ENCODE measurements around the gene CEP112.

Gene CEP112

DNA sequence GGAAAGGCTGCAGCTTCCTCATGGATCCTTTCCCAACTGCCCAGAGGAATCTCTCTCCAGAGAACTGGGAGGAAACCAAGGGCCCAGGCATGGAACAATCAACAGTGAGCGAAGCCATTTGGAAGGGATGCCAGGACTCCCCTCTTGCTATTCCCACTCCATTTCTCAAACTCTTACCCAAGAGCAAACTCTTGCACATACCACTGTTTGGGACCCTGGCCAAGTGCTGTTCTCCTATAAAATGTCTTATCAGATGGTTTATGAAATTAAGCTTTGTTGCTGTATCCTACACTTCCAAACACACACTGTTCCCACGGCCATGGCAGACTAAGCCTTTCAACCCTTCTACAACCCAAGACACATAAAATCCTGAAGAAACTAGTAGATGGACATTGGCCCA is 582.2 kb downstream of the CEP112 start:
- Histone ChIP-seq H3K79me2 (ENCODE audit: insufficient read depth, low read length) (no peaks in the 10 kb centered on the region), H3F3A (ENCODE audit: insufficient read depth) (no peaks in the 10 kb centered on the region), H3K9me3 (ENCODE audit: insufficient read depth, low read length) (no peaks in the 10 kb centered on the region), H3K4me3 (ENCODE audit: insufficient read depth, low read length, poor library complexity, severe bottlenecking) (no peak overlapping the region), H3K27ac (ENCODE audit: low read depth, low read length) (no peak overlapping the region), H4K20me1 (ENCODE audit: low read depth, low read length) (no peaks in the 10 kb centered on the region), H3K36me3 (ENCODE audit: low read length) (no peaks in the 10 kb centered on the region), H2AFZ (ENCODE audit: low read depth, low read length, severe bottlenecking) (no peak overlapping the region), H3K9me2 (replicated peaks; ENCODE audit: insufficient read depth, low read length) (no peaks in the 10 kb centered on the region), H3K27me3 (ENCODE audit: low read length) (no peaks in the 10 kb centered on the region), H3K9ac (ENCODE audit: low read length) (no peak overlapping the region), H3K4me2 (ENCODE audit: low read depth, low read length, poor library complexity, severe bottlenecking) (no peak overlapping the region)
- TF ChIP-seq EZH2phosphoT487 (conservative IDR thresholded peaks at IDR 0.05; ENCODE audit: low read length), result no peak
- TF ChIP-seq, protein P1, sequence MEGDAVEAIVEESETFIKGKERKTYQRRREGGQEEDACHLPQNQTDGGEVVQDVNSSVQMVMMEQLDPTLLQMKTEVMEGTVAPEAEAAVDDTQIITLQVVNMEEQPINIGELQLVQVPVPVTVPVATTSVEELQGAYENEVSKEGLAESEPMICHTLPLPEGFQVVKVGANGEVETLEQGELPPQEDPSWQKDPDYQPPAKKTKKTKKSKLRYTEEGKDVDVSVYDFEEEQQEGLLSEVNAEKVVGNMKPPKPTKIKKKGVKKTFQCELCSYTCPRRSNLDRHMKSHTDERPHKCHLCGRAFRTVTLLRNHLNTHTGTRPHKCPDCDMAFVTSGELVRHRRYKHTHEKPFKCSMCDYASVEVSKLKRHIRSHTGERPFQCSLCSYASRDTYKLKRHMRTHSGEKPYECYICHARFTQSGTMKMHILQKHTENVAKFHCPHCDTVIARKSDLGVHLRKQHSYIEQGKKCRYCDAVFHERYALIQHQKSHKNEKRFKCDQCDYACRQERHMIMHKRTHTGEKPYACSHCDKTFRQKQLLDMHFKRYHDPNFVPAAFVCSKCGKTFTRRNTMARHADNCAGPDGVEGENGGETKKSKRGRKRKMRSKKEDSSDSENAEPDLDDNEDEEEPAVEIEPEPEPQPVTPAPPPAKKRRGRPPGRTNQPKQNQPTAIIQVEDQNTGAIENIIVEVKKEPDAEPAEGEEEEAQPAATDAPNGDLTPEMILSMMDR (IDR thresholded peaks at IDR 0.05; ENCODE audit: insufficient read depth, low read length, poor library complexity, severe bottlenecking), result no peak

DNA sequence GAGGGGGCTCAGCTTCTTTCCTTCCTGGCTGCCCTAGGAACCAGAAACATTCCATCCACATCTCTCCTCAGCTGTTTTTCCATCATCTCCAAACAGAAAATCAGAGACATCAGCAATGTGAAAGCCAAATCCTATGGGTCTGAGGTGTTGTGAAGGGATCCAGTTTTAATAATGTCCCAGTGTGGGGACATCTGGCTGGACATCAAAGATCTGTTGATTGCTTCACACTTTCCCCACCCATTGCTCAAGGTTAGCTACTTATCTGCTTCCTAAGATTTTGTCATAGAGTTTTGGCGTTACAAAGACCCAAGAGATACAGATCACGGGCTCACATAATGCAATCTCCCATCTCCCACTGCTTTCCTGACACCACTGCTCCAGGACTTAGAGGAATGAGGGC is 582.6 kb downstream of the CEP112 start:
- H3F3A ChIP-seq (ENCODE audit: insufficient read depth), result no peaks in the 10 kb centered on the region
- H3K36me3 ChIP-seq (ENCODE audit: low read length), result no peaks in the 10 kb centered on the region
- no peaks in the 10 kb centered on the region for H3K9me3 ChIP-seq (ENCODE audit: insufficient read depth, low read length)
- no peaks in the 10 kb centered on the region for H3K79me2 ChIP-seq (ENCODE audit: insufficient read depth, low read length)
- TF ChIP-seq EZH2phosphoT487 (conservative IDR thresholded peaks at IDR 0.05; ENCODE audit: low read length), result no peak
- TF ChIP-seq, protein P1 (IDR thresholded peaks at IDR 0.05; ENCODE audit: insufficient read depth, low read length, poor library complexity, severe bottlenecking), result no peak
- no peak overlapping the region for H3K4me2 ChIP-seq (ENCODE audit: low read depth, low read length, poor library complexity, severe bottlenecking)
- H3K9me2 ChIP-seq (replicated peaks; ENCODE audit: insufficient read depth, low read length), result no peaks in the 10 kb centered on the region
- no peak overlapping the region for H3K27ac ChIP-seq (ENCODE audit: low read depth, low read length)
- no peaks in the 10 kb centered on the region for H4K20me1 ChIP-seq (ENCODE audit: low read depth, low read length)
- no peaks in the 10 kb centered on the region for H3K27me3 ChIP-seq (ENCODE audit: low read length)
- no peak overlapping the region for H2AFZ ChIP-seq (ENCODE audit: low read depth, low read length, severe bottlenecking)
- no peak overlapping the region for H3K4me3 ChIP-seq (ENCODE audit: insufficient read depth, low read length, poor library complexity, severe bottlenecking)
- no peak overlapping the region for H3K9ac ChIP-seq (ENCODE audit: low read length)

DNA sequence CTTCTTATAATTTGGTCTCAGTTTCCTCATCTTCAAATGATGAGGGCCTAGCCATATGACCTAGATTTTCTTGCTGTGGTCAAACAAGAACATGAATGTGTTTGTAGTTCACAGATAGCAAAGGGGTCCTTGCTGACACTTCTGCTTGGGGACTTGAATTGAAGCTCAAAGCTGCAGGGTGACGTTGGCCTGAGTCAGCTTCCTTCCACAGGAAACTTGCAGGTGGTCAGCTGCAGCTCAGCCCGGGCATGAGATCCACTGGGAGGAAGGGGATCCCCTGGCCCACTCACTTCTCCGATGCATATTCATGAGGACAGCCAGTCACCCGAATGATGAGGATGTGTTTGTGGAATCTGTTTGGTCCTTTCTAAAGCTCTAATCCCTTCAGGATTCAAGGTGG is 587.9 kb downstream of the CEP112 start:
- no peak overlapping the region for H3K4me2 ChIP-seq (ENCODE audit: low read depth, low read length, poor library complexity, severe bottlenecking)
- H3K79me2 ChIP-seq (ENCODE audit: insufficient read depth, low read length), result no peaks in the 10 kb centered on the region
- H3F3A ChIP-seq (ENCODE audit: insufficient read depth), result no peaks in the 10 kb centered on the region
- no peak overlapping the region for H3K9ac ChIP-seq (ENCODE audit: low read length)
- H3K27me3 ChIP-seq (ENCODE audit: low read length), result no peaks in the 10 kb centered on the region
- H4K20me1 ChIP-seq (ENCODE audit: low read depth, low read length), result no peaks in the 10 kb centered on the region
- H3K9me3 ChIP-seq (ENCODE audit: insufficient read depth, low read length), result no peaks in the 10 kb centered on the region
- no peak overlapping the region for H3K27ac ChIP-seq (ENCODE audit: low read depth, low read length)
- H3K36me3 ChIP-seq (ENCODE audit: low read length), result no peaks in the 10 kb centered on the region
- no peaks in the 10 kb centered on the region for H3K9me2 ChIP-seq (replicated peaks; ENCODE audit: insufficient read depth, low read length)
- H3K4me3 ChIP-seq (ENCODE audit: insufficient read depth, low read length, poor library complexity, severe bottlenecking), result no peak overlapping the region
- no peak overlapping the region for H2AFZ ChIP-seq (ENCODE audit: low read depth, low read length, severe bottlenecking)
- TF ChIP-seq, protein P1 (IDR thresholded peaks at IDR 0.05; ENCODE audit: insufficient read depth, low read length, poor library complexity, severe bottlenecking), result no peak
- TF ChIP-seq EZH2phosphoT487 (conservative IDR thresholded peaks at IDR 0.05; ENCODE audit: low read length), result no peak

All from SU-DHL-6 (cell line).